NB4 (cell line): Measurements from ENCODE around the gene KLHL3.
A peak's percentile ranks its signal among the peaks of the same experiment; 100 is the strongest.
"Not testable (repeated sequence)": the region's sequence is repeated elsewhere in the genome, so short reads cannot be mapped to it uniquely, and the experiment has no call there.

ENCODE experiments used
- DNase-seq: peaks from one replicate; pipeline ENCODE4 v3.0.0; 2010; ENCODE audit warnings: low read depth
- H3K4me3 ChIP-seq: one replicate; pipeline ENCODE4 v1.5.1; 2011; ENCODE audit warnings: mild to moderate bottlenecking, low read depth, low read length, moderate library complexity
- CTCF ChIP-seq: IDR thresholded peaks from one replicate; pipeline ENCODE4 v1.5.1; 2012; ENCODE audit warnings: low read depth, low read length
- MAX ChIP-seq: IDR thresholded peaks from 2 replicates; pipeline ENCODE4 v1.6.1; 2011; ENCODE audit warnings: low read depth, low read length
- MYC ChIP-seq: IDR thresholded peaks from 2 replicates; pipeline ENCODE4 v1.6.1; 2011; ENCODE audit warnings: low read depth, low read length
- POLR2A ChIP-seq: IDR thresholded peaks from 2 replicates; pipeline ENCODE4 v1.6.1; 2011; ENCODE audit warnings: mild to moderate bottlenecking; ENCODE audit not compliant: insufficient read length; ENCODE audit errors: extremely low read depth

KLHL3 gene

GRCh38 chr5:137735555-137736284 is at the start of gene KLHL3:
KLHL3 (minus strand) TSS chr5:137736089; CDS start chr5:137735646, 443 bp downstream.
- H3K4me3 ChIP-seq: no peak within 1 kb of the TSS
- TF ChIP-seq CTCF (no peak), POLR2A (no peak), MYC (no peak), MAX (no peak)
- DNase-seq: no peak

- no peak overlapping the region for H3K4me3 ChIP-seq
- DNase-seq: no peak
- no peak for TF ChIP-seq MYC
- TF ChIP-seq CTCF: no peak
- no peak for TF ChIP-seq POLR2A
- TF ChIP-seq MAX: no peak
Observed at GRCh38 chr5:137782984-137783536, 47.2 kb upstream of the KLHL3 start.

- TF ChIP-seq MAX: no peak
- no peak for TF ChIP-seq POLR2A
- no peak for TF ChIP-seq CTCF
- no peak overlapping the region for H3K4me3 ChIP-seq
- DNase-seq: no peak
Observed at GRCh38 chr5:137782055-137782454, 46.2 kb upstream of the KLHL3 start.

GRCh38 chr5:137778772-137779564 is 43.1 kb upstream of the KLHL3 start:
- no peak overlapping the region for H3K4me3 ChIP-seq
- DNase-seq: peak; percentile 51
- TF ChIP-seq MAX (no peak), CTCF (peak; percentile 58)

- not testable (repeated sequence) for DNase-seq, H3K4me3 ChIP-seq
Observed at GRCh38 chr5:137767937-137768336, 32.0 kb upstream of the KLHL3 start.

- no peak for TF ChIP-seq MAX
- TF ChIP-seq POLR2A: no peak
- TF ChIP-seq MYC: no peak
- TF ChIP-seq CTCF: no peak
- DNase-seq: no peak
Observed at GRCh38 chr5:137761566-137761965, 25.7 kb upstream of the KLHL3 start.

More at GRCh38 chr5:137761566-137761965, 25.7 kb upstream of the KLHL3 start:
- no peak overlapping the region for H3K4me3 ChIP-seq
